NCI-H526 treated with DMSO at 0.1 percent for 48 hours (cell line): ENCODE data around the gene SMIM43.
"Not testable (repeated sequence)": the region's sequence is repeated elsewhere in the genome, so short reads cannot be mapped to it uniquely, and the experiment has no call there.

Experiments used
- DNase-seq: peaks from one replicate; lab custom pipeline; 2025; lab: John Stamatoyannopoulos, UW

Gene SMIM43

DNA sequence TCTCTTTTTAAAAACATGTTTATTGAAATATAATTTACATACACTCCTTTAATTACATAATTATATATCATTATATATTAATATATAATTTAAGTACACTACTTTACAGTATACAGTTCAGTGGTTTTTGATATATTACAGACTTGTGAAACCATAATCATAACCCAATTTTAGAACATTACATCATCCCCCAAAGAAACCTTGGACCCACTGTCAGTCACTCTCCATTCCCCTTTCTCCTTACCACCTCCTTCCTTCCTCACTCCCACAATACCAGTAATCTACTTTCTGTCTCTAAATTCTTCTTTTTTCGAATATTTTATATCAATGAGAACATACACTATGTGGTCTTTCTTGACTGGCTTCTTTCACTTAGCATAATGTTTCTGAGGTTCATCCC is 18.2 kb upstream of the SMIM43 start:
- DNase-seq = no peak

- DNase-seq = no peak
Observed at GRCh38 chr4:121778991-121779628, 14.1 kb upstream of the SMIM43 start.

GRCh38 chr4:121777625-121778024 is 12.7 kb upstream of the SMIM43 start:
- no peak for DNase-seq

DNA sequence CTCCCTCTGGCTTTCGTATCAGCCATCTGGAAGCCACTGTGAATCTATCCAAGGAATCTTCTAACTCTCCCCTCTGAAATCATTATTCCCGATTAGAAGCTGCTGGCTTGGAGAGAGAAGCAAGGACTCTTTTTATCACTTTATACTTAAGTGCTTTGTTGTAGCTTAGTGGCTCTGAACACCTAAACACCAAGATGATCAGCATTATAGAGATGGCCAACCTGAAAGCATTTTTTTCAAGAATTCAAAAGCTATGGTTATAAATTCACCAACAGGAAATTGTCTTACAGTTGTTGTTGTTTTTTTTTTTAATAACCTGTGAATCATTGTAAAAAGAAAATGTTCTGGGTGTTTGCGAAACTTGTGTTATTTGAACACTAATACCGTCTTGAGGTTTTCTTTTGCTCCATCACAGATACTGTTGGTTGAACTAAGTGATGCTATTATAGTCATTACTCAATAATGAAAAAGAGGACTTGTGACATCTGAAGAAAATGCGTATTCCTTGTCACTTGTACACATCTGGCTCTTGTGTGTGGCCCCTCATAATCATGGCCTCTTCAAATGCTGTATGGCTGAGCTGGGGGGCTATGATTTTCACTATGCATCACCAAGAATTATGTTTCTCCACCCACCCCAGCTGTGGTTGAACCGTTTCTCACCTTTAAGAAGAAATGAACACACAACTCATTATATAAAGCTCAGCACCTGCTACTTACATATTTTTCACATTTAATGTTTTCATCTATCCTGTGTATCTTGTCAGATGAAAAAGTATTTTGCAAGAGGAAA is 11.8 kb upstream of the SMIM43 start:
- DNase-seq = no peak

- no peak for DNase-seq
Observed at GRCh38 chr4:121773883-121774282, 8.9 kb upstream of the SMIM43 start.

DNA sequence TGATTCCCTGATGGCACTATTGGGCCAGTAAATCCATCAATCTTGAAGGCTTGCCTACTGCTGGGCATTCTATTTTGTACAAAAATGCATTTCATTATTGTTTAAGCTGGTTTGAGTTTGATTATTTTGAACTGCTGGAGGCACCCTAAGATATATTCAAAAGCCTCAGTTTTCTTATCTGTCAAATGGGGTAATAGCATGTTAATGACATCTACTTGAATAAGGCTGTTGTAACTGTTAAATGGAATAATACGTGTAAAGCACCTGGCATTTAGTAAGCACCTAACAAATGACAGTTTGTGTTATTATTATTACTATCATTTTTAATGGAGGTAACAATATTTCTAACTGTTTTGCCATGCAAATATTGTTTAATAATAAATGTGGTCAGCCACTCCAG is 6.9 kb upstream of the SMIM43 start:
- DNase-seq = no peak

DNA sequence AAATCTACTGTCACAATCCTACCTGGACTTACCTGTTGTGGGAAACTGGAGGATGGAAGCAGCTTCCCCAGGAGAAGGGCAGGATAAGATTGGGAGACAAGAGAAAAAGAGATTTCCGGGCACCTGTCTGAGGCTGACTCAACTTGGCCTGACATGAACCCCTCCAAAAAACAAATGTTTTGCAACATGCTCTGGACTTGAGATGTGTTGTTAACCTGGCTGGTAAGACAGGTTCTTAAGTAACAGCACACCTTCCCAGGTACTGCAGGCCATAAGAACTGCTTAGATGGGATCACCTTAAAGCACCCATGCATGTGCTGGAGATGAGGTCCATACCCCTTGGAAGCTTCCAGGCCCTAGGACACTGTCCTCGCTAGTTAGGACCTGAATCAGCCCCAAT is 4.4 kb upstream of the SMIM43 start:
- no peak for DNase-seq

GRCh38 chr4:121767166-121767565 is 2.2 kb upstream of the SMIM43 start:
- no peak for DNase-seq

GRCh38 chr4:121765971-121766538 is 1.1 kb upstream of the SMIM43 start:
- no peak for DNase-seq

GRCh38 chr4:121765368-121765705 is 373 bp upstream of the SMIM43 start:
- DNase-seq = no peak

DNA sequence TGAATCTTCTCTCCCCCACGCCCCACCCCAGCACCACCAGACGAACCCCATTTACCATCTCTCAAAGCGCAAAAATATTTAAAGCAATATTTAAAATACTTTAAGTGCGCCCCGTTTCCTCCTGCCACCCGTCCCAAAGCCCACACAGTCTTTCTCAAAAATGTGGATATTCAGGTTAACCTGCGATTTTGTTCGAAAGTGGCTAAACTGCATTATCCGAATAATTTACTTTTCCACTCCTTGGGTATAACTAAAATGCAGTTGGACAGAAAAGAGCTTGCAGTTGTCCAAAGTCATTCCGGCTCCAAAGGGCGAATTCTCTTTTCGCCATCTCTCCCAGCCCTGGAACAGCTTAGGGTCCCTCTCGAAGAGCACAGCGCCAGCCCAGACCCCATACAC is 662 bp downstream of the SMIM43 start:
- no peak for DNase-seq

DNA sequence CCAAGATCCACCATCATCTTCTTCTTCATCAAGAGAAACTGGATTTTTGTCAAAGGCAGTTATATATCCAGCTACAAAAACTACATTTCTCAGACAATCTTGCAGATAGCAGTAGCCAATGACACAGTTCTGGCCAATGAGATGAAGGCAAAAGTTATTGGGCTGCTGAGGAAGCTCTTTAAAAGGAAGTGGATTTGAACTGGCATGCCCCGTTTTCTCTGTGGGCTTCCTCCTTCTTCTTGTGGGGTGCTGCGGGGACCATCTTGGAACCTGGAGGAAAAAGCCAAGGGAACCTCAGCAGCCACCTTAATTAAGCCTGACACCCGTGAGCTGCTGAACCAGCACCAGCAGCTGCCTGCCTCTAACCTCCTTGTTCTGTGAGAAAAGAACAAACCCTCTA is 4.8 kb downstream of the SMIM43 start:
- no peak for DNase-seq

GRCh38 chr4:121758925-121759568 is 5.9 kb downstream of the SMIM43 start:
- DNase-seq = no peak

DNA sequence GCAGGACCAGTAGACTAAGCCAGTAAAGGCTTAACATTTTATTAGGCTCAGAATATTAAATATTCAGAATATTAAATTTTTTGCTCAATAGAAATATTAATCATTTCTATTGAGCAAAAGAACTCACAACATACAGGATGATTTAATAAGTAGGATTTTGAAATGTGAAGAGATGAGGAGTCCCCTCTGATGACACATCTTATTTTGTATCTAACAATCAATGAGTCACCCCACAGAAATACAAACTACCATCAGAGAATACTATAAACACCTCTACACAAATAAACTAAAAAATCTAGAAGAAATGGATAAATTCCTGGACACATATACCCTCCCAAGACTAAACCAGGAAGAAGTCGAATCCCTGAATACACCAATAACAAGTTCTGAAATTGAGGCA is 12.8 kb downstream of the SMIM43 start:
- not testable (repeated sequence) for DNase-seq

DNA sequence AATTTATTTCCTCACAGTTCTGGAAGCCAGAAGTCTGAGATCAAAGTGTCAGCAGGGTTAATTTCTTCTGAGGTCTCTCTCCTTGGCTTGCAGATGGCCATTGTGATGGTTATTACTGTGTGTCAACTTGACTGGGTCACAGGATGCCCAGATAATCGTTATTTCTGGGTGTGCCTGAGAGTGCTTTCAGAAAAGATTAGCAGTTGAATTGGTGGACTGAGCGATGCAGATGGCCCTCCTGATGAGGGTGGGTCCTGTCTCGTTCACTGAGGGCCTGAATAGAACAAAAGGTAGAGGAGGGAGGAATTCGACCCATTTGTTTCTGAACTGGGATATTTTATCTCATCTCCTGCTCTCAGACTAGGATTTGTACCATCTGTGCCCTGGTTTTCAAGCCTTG is 15.7 kb downstream of the SMIM43 start:
- DNase-seq = no peak

- no peak for DNase-seq
Observed at GRCh38 chr4:121742794-121743193, 22.2 kb downstream of the SMIM43 start.

DNA sequence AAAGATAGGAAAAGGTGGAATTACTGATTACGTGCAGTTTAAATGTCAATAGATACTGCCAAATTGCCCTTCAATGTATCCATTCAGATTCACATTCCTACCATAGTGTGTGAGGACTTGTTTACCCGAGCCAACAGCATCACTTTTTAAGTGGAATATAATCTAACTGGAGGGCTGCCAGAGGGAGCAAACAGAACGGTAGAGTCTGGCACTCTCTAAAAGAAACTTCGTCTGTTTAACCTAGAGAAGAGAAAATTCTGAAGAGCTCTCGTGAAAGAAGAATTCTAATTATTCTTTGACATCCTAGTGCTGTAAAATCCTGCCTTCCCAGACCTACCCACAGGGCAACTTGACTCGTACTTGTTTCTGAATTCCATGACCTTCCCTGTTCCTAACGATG is 23.2 kb downstream of the SMIM43 start:
- no peak for DNase-seq

DNA sequence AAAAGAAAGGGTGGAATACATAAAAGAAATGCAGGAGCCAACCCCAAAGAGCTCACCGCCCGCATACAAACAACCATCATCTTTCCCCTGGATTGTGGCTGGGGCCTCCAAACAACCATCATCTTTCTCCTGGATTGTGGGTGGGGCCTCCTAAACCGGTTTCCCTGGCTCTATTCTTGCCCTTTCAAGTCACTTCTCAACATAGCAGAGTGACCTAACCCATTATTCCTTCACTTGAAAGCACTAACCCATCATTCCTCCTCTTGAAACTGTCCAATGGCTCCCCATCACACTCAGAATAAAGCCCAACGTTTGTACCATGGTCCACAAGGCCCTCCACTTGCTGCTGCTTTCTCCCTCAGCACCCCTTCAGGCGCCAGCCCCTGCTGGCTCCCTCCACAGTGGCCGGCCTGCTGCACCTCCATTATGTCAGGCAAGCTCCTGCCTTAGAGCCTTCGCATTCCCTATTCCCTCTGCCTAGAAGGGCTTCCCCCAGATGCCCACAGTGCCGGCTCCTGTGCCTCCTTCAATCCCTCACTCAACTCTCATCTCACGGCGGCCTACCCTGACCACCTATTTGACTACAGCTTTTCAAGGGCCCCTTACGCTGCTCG is 24.1 kb downstream of the SMIM43 start:
- no peak for DNase-seq

GRCh38 chr4:121739575-121739974 is 25.4 kb downstream of the SMIM43 start:
- no peak for DNase-seq

- no peak for DNase-seq
Observed at GRCh38 chr4:121738780-121739535, 26.0 kb downstream of the SMIM43 start.

DNA sequence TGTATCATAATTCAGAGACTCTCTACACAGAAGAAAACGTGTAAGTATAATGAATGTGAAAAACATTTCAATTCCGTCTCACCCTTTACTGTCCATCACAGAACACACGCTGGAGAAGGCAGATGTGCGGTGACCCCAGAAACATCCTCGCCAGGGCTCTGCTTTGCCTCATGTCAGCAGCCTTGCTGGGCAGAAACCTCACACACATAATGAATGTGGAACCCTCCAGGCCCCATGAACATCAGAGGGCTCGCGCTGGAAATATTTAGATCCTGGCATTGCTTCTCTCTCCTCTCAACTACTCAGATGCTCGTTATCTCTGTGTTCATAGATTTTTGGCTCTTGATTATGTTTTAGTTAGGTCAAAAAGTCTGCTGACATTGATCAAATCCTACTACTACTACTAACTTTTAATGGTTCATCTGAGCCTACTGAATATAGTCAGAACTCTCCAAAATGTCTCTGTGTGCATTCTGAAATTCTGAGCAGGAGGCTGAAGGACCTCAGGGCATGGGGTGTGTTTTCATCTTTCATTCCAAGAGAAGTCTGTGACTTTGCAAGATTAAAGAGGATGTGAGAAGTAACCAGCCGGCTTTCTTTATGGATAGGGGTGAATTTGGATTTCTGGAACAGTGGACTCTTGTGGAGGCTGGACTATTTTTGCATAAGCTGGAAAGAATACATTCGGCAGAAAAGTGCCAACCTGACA is 27.0 kb downstream of the SMIM43 start:
- DNase-seq = no peak
